ENCODE results near the gene MS4A5. TPM values are rescaled to one million over a fixed set of nuclear protein-coding genes. Genes with fewer than 3 reads are reported as not detected.

The MS4A5 gene
- total RNA-seq: not detected in 2 replicates

GRCh38 chr11:60429272-60429671 lies at the start of gene MS4A5:
TSS of gene MS4A5 (plus strand) at chr11:60429572. CDS start at chr11:60429675, 103 bp downstream.

GRCh38 chr11:60396382-60396781 lies 33.0 kb upstream of the MS4A5 start, which contains the start of gene MS4A14:
TSS of gene MS4A14 (plus strand) at chr11:60396459. CDS start at chr11:60396579, 120 bp downstream.

GRCh38 chr11:60455531-60456042 lies 26.2 kb downstream of the MS4A5 start, which contains the start of gene MS4A1:
TSS of gene MS4A1 (plus strand) at chr11:60455847. CDS start at chr11:60462375, 6,528 bp downstream.

GRCh38 chr11:60492488-60493009 lies 63.2 kb downstream of the MS4A5 start, which contains the start of gene MS4A12:
TSS of gene MS4A12 (plus strand) at chr11:60492778. CDS start at chr11:60497319, 4,541 bp downstream.

Other genes starting within 250 kb of the MS4A5 start
- gene MS4A6A, start 246.5 kb upstream of the MS4A5 start, total RNA-seq: not detected in 2 replicates
- gene MS4A4E, start 186.4 kb upstream of the MS4A5 start, total RNA-seq: not detected in 2 replicates
- gene MS4A4A, start 148.9 kb upstream of the MS4A5 start, total RNA-seq: not detected in 2 replicates
- not detected in 2 replicates for gene MS4A6E, start 102.3 kb upstream of the MS4A5 start, total RNA-seq
- gene MS4A7, start 51.0 kb upstream of the MS4A5 start, total RNA-seq: not detected in 2 replicates
- not detected in 2 replicates for gene MS4A14, start 33.1 kb upstream of the MS4A5 start, total RNA-seq
- not detected in 2 replicates for gene MS4A1, start 26.3 kb downstream of the MS4A5 start, total RNA-seq
- gene MS4A12, start 63.2 kb downstream of the MS4A5 start, total RNA-seq: not detected in 2 replicates
- not detected in 2 replicates for gene MS4A13, start 85.8 kb downstream of the MS4A5 start, total RNA-seq

Measured in regular cardiac myocyte (primary cell).